GM18870 (cell line): ENCODE data around the gene VAX1.
A peak's percentile ranks its signal among the peaks of the same experiment; 100 is the strongest.
"Not testable (repeated sequence)": the region's sequence is repeated elsewhere in the genome, so short reads cannot be mapped to it uniquely, and the experiment has no call there.

Experiments used
- ATAC-seq: cut with Tn5 transposase; IDR thresholded peaks from one replicate; pipeline ENCODE4 v1.9.1; 2021; ENCODE audit warnings: moderate library complexity; ENCODE audit not compliant: unreplicated experiment

Gene VAX1, protein sequence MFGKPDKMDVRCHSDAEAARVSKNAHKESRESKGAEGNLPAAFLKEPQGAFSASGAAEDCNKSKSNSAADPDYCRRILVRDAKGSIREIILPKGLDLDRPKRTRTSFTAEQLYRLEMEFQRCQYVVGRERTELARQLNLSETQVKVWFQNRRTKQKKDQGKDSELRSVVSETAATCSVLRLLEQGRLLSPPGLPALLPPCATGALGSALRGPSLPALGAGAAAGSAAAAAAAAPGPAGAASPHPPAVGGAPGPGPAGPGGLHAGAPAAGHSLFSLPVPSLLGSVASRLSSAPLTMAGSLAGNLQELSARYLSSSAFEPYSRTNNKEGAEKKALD

GRCh38 chr10:117137911-117138642 lies at the start of gene VAX1:
Gene VAX1, minus strand, starts transcription at chr10:117138270. Its CDS starts 214 bp downstream, at chr10:117138056.
- ATAC-seq = no peak

DNA sequence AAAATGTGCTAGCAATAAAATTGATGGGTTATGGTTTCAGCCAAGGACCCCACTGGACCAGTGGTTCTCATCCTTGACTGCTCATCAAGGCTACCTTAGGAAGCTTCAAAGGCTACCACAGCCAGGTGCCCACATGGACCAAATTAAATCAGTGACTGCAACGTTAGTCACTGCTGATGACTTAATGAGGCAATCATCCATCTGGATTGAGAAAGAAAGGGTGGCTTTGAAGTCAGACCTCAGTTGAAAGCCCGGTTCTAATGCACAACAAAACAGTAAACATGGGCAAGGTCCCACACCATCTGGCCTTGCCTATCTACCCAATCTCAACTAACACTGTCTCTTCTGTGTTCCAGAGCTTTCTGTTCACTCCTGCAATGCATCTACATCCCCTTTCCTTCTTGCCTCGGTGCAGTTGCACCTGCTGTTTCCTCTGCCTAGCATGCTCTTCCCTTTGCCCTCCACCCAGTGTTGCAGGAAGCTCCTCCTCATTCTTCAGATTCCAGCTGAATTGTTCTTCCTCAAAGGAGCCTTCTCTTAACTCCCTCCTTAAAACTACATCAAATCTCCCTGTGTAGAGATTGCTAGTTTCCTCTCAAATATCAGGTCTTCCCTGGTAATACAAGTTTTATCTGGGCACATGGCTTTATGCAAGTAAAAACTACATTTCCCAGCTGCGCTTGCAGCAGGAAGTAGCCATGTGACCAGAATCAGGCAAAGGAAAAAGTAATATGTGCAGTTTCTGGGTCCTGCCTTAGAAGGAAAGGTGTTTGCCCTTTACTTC lies 49.0 kb upstream of the VAX1 start:
- ATAC-seq = no peak

- not testable (repeated sequence) for ATAC-seq
Observed at GRCh38 chr10:117185817-117186216, 47.7 kb upstream of the VAX1 start.

GRCh38 chr10:117184821-117185220 lies 46.8 kb upstream of the VAX1 start:
- ATAC-seq = no peak

GRCh38 chr10:117184296-117184695 lies 46.2 kb upstream of the VAX1 start:
- ATAC-seq = no peak

- ATAC-seq = no peak
Observed at GRCh38 chr10:117178190-117178589, 40.1 kb upstream of the VAX1 start.

DNA sequence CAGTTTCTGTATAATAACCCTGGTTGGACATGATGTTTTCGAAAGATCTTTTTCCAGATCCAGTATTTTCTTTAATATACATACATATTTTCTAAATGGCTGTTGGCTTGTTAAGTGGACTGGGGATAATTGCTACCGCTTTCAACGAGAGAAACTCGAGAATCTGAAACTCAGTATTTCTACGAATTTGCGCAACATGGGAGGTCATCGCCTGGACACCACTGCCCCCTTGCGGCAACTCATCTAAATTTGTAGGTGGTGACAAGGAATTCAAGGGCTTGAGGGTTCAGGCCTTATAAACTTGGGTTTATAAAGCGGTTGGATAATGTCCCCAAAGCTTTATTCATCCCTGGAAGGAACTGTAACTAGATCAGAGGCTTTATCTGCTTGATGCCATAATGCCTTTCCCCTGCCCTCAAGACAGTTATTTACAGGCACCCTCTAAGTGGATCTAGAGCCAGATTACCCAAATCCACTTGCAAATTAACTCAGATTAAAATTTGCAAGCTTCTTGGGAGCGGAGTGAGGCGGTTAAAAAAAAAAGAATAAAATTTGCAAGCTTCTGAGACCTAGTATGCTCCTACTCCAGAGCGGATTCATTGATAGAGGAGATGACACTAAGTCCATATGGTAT lies 37.9 kb upstream of the VAX1 start:
- ATAC-seq = peak; percentile 48

GRCh38 chr10:117175215-117175900 lies 37.3 kb upstream of the VAX1 start:
- ATAC-seq = peak; percentile 30

- peak; percentile 85 for ATAC-seq
Observed at GRCh38 chr10:117174439-117175214, 36.6 kb upstream of the VAX1 start.

DNA sequence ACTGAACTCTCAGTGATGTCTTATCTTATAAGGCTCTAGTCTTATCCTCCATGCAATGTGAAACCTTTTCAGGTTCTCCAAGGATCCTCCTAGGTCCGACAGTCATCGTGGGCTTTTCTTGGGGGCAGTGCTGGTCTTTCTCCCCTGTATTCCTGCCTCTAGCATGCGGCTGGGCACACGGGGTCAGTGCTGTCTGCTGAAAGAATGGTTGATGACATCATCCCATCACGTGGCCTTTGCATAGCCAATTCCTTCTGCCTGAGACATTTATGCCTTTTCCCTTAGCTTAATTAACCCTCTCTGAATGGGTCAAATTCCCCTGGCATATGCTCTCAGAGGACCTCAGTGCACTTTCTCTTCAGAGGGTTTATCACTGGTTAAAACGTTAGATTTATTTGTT lies 32.2 kb upstream of the VAX1 start:
- no peak for ATAC-seq

DNA sequence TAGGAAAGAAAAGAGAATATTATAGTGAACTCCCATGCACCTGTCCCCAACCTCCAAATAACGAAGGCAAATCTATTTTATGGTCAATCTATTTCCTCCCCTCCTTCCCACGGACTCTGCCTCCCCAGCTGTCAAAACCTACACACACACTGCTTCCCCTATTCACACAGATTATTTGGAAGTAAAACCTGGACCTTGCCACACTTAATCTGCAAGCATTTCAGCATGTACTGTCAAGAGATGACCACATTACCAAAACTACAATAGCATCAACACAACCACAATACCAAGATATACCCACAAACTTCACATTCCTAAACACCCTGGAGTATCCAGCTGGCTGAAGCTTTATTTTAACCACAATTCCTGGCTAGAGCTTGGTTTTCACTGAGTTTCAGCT lies 31.4 kb upstream of the VAX1 start:
- ATAC-seq = no peak

- no peak for ATAC-seq
Observed at GRCh38 chr10:117168729-117169128, 30.7 kb upstream of the VAX1 start.

GRCh38 chr10:117167789-117168674 lies 30.0 kb upstream of the VAX1 start:
- peak; percentile 64 for ATAC-seq

GRCh38 chr10:117167346-117167788 lies 29.3 kb upstream of the VAX1 start:
- no peak for ATAC-seq

DNA sequence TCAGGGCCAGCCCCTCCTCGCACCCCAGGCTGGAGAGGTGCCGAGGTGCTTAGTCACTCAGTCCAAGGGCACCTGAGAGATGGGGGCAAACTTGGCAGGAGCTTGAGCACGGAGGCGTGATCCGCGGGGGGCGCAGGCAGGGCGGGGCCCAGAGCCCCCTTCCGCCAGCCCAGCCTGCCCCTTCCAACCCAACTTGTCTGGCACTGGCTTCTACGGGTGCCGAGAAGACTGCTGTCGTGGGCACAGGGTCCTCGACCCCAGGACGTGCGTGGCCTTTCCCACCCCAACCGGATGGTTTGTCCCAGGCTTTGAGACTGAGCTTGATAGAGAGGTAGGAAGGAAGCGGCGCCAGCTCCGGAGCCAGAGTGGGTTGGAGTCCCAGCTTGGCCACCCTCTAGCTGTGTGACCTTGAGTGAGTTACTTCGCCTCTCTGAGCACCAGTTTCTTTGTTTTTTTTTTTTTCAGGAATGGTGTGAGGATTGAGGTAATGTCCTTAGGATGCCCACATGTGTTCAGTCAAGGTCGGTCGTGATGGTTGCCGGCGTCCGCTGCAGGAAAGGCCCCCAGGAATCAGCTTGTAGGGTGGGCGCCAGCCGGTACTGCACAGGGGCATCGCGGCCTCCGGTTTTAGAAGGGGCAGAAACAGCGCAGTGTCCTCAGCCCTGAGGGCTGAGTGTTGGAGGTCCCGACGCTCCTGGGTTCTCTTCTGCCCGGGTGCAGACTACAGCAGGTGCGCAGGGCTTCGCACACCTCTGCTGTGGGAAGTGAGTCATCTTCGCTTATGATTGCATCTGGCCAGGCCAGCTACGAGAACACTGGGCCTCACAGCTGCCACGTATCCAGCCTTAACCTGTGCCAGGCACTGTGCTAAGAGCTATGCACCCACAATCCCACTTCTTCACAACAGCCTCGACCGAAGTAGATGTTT lies 28.6 kb upstream of the VAX1 start:
- no peak for ATAC-seq

DNA sequence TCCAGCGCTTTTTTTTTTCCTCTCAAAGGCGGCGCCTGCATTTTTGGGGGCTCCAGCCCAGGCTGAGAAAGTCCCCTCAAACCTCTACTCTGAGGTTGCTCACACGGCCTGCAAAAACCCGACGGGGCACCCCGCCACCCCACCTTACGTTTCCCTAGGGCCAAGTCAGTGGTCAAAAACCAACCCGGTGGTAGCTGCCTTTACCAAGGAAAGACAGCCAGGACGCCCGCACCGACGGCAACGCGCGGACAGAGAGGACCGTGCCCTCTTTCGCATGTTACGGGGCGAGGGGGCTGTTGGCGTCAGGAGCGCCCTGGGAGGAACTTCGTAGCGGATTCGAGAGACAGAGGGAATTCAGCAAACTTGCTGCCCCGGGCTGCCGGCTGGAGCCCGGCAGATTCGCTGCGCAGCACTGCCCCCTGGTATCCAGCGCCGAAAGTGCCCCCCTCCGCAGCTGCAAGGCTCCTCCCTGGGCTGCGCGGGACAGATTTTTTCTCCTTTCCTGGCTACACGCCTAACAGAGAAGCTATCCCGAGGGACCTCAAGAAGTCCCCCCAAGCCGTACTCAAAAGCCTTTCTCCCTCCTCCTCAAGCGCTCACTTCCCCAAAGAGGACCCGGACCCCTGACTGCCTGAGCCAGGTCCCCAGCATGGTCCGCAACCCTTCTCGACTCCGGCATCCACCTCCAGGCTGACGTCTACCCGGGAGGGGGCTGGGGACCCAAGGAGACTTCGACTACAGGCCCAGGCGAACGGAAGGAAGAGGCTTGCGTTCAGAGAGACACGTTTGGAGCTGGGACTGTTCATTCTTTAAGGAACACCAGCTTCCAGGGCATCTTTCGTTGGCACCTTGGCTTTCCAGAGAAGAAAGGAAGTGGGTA lies 27.7 kb upstream of the VAX1 start:
- no peak for ATAC-seq
